Osteoblast (primary cell): Measurements from ENCODE around the gene ATG7. TPM values are rescaled to one million over a fixed set of nuclear protein-coding genes. Genes with fewer than 3 reads are reported as not detected.
A peak's percentile ranks its signal among the peaks of the same experiment; 100 is the strongest.
"Not testable (repeated sequence)": the region's sequence is repeated elsewhere in the genome, so short reads cannot be mapped to it uniquely, and the experiment has no call there.

ENCODE experiments used
- DNase-seq: peaks from one replicate; pipeline ENCODE4 v3.0.0; 2011; ENCODE audit warnings: low spot score, mixed read lengths; ENCODE audit not compliant: insufficient read length; ENCODE audit errors: missing footprints
- H2AFZ ChIP-seq: 2 replicates; pipeline ENCODE4 v1.6.0; 2011; ENCODE audit warnings: mild to moderate bottlenecking, low read length
- H3K27ac ChIP-seq: 2 replicates; pipeline ENCODE4 v1.5.1; 2011; ENCODE audit warnings: mild to moderate bottlenecking, low read depth, low read length, moderate library complexity
- H3K27me3 ChIP-seq: 2 replicates; pipeline ENCODE4 v1.6.0; 2012; ENCODE audit warnings: mild to moderate bottlenecking, control low read depth, inconsistent platforms, low read length, moderate library complexity; ENCODE audit not compliant: insufficient read depth
- H3K36me3 ChIP-seq: 2 replicates; pipeline ENCODE4 v1.5.1; 2011; ENCODE audit warnings: mild to moderate bottlenecking, low read length, control low read depth, moderate library complexity; ENCODE audit not compliant: insufficient read depth
- H3K4me1 ChIP-seq: 2 replicates; pipeline ENCODE4 v1.5.1; 2011; ENCODE audit warnings: mild to moderate bottlenecking, low read length, control low read depth, moderate library complexity; ENCODE audit not compliant: insufficient read depth
- H3K4me2 ChIP-seq: 2 replicates; pipeline ENCODE4 v1.6.0; 2011; ENCODE audit warnings: mild to moderate bottlenecking, low read length; ENCODE audit not compliant: insufficient read depth
- H3K4me3 ChIP-seq: fragments of 200-600 bp; sonication (generic); 3 replicates; pipeline ENCODE4 v1.5.1; 2012; ENCODE audit warnings: mild to moderate bottlenecking, low read length, inconsistent platforms; ENCODE audit not compliant: insufficient read depth
- H3K79me2 ChIP-seq: 2 replicates; pipeline ENCODE4 v1.6.0; 2012; ENCODE audit warnings: mild to moderate bottlenecking, low read length, control low read depth, inconsistent platforms; ENCODE audit not compliant: insufficient read depth
- H3K9me3 ChIP-seq: 2 replicates; pipeline ENCODE4 v1.5.1; 2011; ENCODE audit warnings: low read depth, low read length, control low read depth
- H4K20me1 ChIP-seq: 2 replicates; pipeline ENCODE4 v1.6.0; 2012; ENCODE audit warnings: mild to moderate bottlenecking, low read length, control low read depth; ENCODE audit not compliant: insufficient read depth
- total RNA-seq: library from RNA; depleted of rRNA; stranded (reverse); fragments of >200 nt; gene quantifications from 2 replicates; pipeline ENCODE4 v1.2.3, GENCODE V29; 2012
- TF ChIP-seq, protein P1 (sequence below): IDR thresholded peaks from 2 replicates; pipeline ENCODE4 v1.5.1; 2011; ENCODE audit warnings: mild to moderate bottlenecking, low read depth, low read length, moderate library complexity; ENCODE audit errors: extremely low read depth

ATG7 gene
- total RNA-seq, 1 donor = 93.4 TPM

- Histone ChIP-seq H2AFZ (no peak overlapping the region), H3K79me2 (peaks cover 93% of the 10 kb centered on the region), H3K27me3 (no peaks in the 10 kb centered on the region), H3K4me2 (peak overlapping the region; percentile 56), H3K4me1 (peaks cover 46% of the 10 kb centered on the region), H3K9me3 (no peaks in the 10 kb centered on the region), H3K4me3 (no peak overlapping the region), H3K36me3 (peaks cover 35% of the 10 kb centered on the region), H3K27ac (peak overlapping the region; percentile 90), H4K20me1 (peaks cover 23% of the 10 kb centered on the region)
- TF ChIP-seq, protein P1, sequence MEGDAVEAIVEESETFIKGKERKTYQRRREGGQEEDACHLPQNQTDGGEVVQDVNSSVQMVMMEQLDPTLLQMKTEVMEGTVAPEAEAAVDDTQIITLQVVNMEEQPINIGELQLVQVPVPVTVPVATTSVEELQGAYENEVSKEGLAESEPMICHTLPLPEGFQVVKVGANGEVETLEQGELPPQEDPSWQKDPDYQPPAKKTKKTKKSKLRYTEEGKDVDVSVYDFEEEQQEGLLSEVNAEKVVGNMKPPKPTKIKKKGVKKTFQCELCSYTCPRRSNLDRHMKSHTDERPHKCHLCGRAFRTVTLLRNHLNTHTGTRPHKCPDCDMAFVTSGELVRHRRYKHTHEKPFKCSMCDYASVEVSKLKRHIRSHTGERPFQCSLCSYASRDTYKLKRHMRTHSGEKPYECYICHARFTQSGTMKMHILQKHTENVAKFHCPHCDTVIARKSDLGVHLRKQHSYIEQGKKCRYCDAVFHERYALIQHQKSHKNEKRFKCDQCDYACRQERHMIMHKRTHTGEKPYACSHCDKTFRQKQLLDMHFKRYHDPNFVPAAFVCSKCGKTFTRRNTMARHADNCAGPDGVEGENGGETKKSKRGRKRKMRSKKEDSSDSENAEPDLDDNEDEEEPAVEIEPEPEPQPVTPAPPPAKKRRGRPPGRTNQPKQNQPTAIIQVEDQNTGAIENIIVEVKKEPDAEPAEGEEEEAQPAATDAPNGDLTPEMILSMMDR = no peak
- no peak for DNase-seq
Measured at GRCh38 chr3:11591391-11592282, 319.4 kb downstream of the ATG7 start.

- H3K4me3 ChIP-seq = no peak overlapping the region
- peaks cover 41% of the 10 kb centered on the region for H3K4me1 ChIP-seq
- H3K79me2 ChIP-seq = peaks cover 93% of the 10 kb centered on the region
- H2AFZ ChIP-seq = no peak overlapping the region
- H3K36me3 ChIP-seq = peaks cover 35% of the 10 kb centered on the region
- peak overlapping the region; percentile 56 for H3K4me2 ChIP-seq
- TF ChIP-seq, protein P1 = no peak
- peak overlapping the region; percentile 90 for H3K27ac ChIP-seq
- H3K9me3 ChIP-seq = no peaks in the 10 kb centered on the region
- DNase-seq = no peak
- peaks cover 20% of the 10 kb centered on the region for H4K20me1 ChIP-seq
- no peaks in the 10 kb centered on the region for H3K27me3 ChIP-seq
Measured at GRCh38 chr3:11592445-11593298, 320.5 kb downstream of the ATG7 start.

- no peak overlapping the region for H3K4me2 ChIP-seq
Measured at GRCh38 chr3:11593318-11594034, 321.3 kb downstream of the ATG7 start.

DNA sequence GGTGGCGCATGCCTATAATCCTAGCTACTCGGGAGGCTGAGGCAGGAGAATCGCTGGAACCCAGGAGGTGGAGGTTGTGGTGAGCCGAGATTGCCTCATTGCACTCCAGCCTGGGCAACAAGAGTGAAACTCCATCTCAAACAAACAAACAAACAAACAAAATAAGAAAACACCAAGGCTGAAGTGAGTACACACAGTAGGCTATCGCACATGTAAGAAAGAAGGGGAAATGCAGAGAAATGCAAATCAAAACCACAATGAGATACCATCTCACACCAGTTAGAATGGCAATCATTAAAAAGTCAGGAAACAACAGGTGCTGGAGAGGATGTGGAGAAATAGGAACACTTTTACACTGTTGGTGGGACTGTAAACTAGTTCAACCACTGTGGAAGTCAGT is 322.8 kb downstream of the ATG7 start:
- peaks cover 84% of the 10 kb centered on the region for H3K79me2 ChIP-seq
- peaks cover 21% of the 10 kb centered on the region for H3K36me3 ChIP-seq
- not testable (repeated sequence) for DNase-seq, H2AFZ ChIP-seq, H3K9me3 ChIP-seq, H3K4me2 ChIP-seq, H3K27me3 ChIP-seq, H3K4me3 ChIP-seq, H3K27ac ChIP-seq
- H3K4me1 ChIP-seq = peaks cover 43% of the 10 kb centered on the region
- peaks cover 14% of the 10 kb centered on the region for H4K20me1 ChIP-seq

More at GRCh38 chr3:11593318-11594034, 321.3 kb downstream of the ATG7 start:
- DNase-seq = no peak
- Histone ChIP-seq H3K4me1 (peaks cover 34% of the 10 kb centered on the region), H3K4me3 (no peak overlapping the region), H3K79me2 (peaks cover 93% of the 10 kb centered on the region), H3K9me3 (no peaks in the 10 kb centered on the region), H3K36me3 (peaks cover 29% of the 10 kb centered on the region), H4K20me1 (peaks cover 17% of the 10 kb centered on the region), H2AFZ (no peak overlapping the region), H3K27me3 (no peaks in the 10 kb centered on the region), H3K27ac (peak overlapping the region; percentile 90)
- TF ChIP-seq, protein P1 = no peak
